A549 (cell line): ENCODE measurements around the gene MCAT.

Experiments
- CTCF ChIP-seq: fragments of >200 bp; sonication (Bioruptor Twin); formaldehyde crosslinking; IDR thresholded peaks from 3 replicates; pipeline ENCODE4 v1.5.1; 2016
- KDM5A ChIP-seq: fragments of 200-600 bp; sonication (generic); IDR thresholded peaks from 2 replicates; pipeline ENCODE4 v1.6.1; 2016; ENCODE audit warnings: antibody characterized with exemption, mild to moderate bottlenecking
- MYC ChIP-seq: IDR thresholded peaks from 2 replicates; pipeline ENCODE4 v1.6.1; 2012; ENCODE audit warnings: mild to moderate bottlenecking, inconsistent platforms, low read length, improper control_type of control experiment, borderline replicate concordance
- RCOR1 ChIP-seq: fragments of 150-350 bp; IDR thresholded peaks from 2 replicates; pipeline ENCODE4 v1.6.1; 2014; ENCODE audit warnings: antibody characterized with exemption, low read length, low read depth
- SMC3 ChIP-seq: fragments of >200 bp; sonication (Bioruptor Twin); formaldehyde crosslinking; IDR thresholded peaks from 3 replicates; pipeline ENCODE4 v1.6.1; 2018; ENCODE audit warnings: inconsistent platforms
- TF ChIP-seq, protein P1 (sequence below): fragments of 450-650 bp; IDR thresholded peaks from 2 replicates; pipeline ENCODE4 v1.6.1; 2014; ENCODE audit warnings: antibody characterized with exemption
- TF ChIP-seq, protein P2 (sequence below): fragments of 200-600 bp; sonication (generic); IDR thresholded peaks from 2 replicates; pipeline ENCODE4 v1.6.1; 2016; ENCODE audit warnings: antibody characterized with exemption, mild to moderate bottlenecking, moderate library complexity

- TF ChIP-seq RCOR1 (no peak), CTCF (no peak), MYC (no peak), SMC3 (no peak), KDM5A (no peak)
- TF ChIP-seq, protein P1, sequence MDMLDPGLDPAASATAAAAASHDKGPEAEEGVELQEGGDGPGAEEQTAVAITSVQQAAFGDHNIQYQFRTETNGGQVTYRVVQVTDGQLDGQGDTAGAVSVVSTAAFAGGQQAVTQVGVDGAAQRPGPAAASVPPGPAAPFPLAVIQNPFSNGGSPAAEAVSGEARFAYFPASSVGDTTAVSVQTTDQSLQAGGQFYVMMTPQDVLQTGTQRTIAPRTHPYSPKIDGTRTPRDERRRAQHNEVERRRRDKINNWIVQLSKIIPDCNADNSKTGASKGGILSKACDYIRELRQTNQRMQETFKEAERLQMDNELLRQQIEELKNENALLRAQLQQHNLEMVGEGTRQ = no peak
- TF ChIP-seq, protein P2, sequence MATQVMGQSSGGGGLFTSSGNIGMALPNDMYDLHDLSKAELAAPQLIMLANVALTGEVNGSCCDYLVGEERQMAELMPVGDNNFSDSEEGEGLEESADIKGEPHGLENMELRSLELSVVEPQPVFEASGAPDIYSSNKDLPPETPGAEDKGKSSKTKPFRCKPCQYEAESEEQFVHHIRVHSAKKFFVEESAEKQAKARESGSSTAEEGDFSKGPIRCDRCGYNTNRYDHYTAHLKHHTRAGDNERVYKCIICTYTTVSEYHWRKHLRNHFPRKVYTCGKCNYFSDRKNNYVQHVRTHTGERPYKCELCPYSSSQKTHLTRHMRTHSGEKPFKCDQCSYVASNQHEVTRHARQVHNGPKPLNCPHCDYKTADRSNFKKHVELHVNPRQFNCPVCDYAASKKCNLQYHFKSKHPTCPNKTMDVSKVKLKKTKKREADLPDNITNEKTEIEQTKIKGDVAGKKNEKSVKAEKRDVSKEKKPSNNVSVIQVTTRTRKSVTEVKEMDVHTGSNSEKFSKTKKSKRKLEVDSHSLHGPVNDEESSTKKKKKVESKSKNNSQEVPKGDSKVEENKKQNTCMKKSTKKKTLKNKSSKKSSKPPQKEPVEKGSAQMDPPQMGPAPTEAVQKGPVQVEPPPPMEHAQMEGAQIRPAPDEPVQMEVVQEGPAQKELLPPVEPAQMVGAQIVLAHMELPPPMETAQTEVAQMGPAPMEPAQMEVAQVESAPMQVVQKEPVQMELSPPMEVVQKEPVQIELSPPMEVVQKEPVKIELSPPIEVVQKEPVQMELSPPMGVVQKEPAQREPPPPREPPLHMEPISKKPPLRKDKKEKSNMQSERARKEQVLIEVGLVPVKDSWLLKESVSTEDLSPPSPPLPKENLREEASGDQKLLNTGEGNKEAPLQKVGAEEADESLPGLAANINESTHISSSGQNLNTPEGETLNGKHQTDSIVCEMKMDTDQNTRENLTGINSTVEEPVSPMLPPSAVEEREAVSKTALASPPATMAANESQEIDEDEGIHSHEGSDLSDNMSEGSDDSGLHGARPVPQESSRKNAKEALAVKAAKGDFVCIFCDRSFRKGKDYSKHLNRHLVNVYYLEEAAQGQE = no peak
Measured at GRCh38 chr22:43172191-43172590, 29.0 kb upstream of the MCAT start.
